ENCODE measurements around the gene MOK. TPM values are rescaled to one million over a fixed set of nuclear protein-coding genes. Genes with fewer than 3 reads are reported as not detected.

The MOK gene
- total and polyA plus RNA-seq, 4 experiments from 2014 or later: 0.73 to 1.4 (median 1.3) TPM; not detected in 1

GRCh38 chr14:102196902-102197230, 108.1 kb downstream of the MOK start:
- no peak overlapping the region for H3K4me3 Mint-ChIP-seq
- Histone ChIP-seq H3K4me3 (ENCODE audit: low read length in 2 of 2) (no peak overlapping the region), H3K27ac (ENCODE audit: low read depth, low read length) (no peak overlapping the region), H3K4me1 (ENCODE audit: insufficient read depth, low read length) (peaks cover 30% of the 10 kb centered on the region), H3K27me3 (ENCODE audit: insufficient read depth, low read length) (no peaks in the 10 kb centered on the region), H3K9me3 (ENCODE audit: control insufficient read depth in 1 of 2, low read length in 2 of 2) (no peaks in the 10 kb centered on the region), H3K36me3 (ENCODE audit: insufficient read depth, low read length) (peaks cover 37% of the 10 kb centered on the region)
- POLR2A ChIA-PET (ENCODE audit: partially characterized antibody): no interaction called here
- peaks cover 49 to 71% (median 57%) of the 10 kb centered on the region in 4 donors for H3K4me1 Mint-ChIP-seq
- DNase-seq: no peak
- intact Hi-C loops (cut with micrococcal nuclease): no loop called here
- H3K9me3 Mint-ChIP-seq: peaks cover 0 to 4% (median 0%) of the 10 kb centered on the region in 8 donors
- H3K27ac Mint-ChIP-seq: peak overlapping the region in 4 of 7 donors; percentile 19 to 64 (median 60)
- CTCF ChIA-PET (ENCODE audit: partially characterized antibody): interaction anchor here (0.6 kb wide), 1 partner anchor 138 kb away, joined by 3 read pairs; no protein-coding TSS in a partner anchor
- no peaks in the 10 kb centered on the region for H3K27me3 Mint-ChIP-seq
- peaks cover 36 to 52% of the 10 kb centered on the region in 2 donors for H3K36me3 Mint-ChIP-seq

- CTCF ChIA-PET (ENCODE audit: partially characterized antibody): interaction anchor here (1.2 kb wide), 1 partner anchor 15 kb away, joined by 5 read pairs; no protein-coding TSS in a partner anchor
- Mint-ChIP-seq H3K27me3 (no peaks in the 10 kb centered on the region), H3K9me3 (peaks cover 0 to 1% (median 0%) of the 10 kb centered on the region in 8 donors), H3K36me3 (peaks cover 36 to 49% of the 10 kb centered on the region in 2 donors), H3K4me3 (no peak overlapping the region), H3K27ac (peak overlapping the region in 5 of 7 donors; percentile 19 to 85 (median 61)), H3K4me1 (peaks cover 44 to 70% (median 57%) of the 10 kb centered on the region in 4 donors)
- Histone ChIP-seq H3K27ac (ENCODE audit: low read depth, low read length) (no peak overlapping the region), H3K36me3 (ENCODE audit: insufficient read depth, low read length) (peaks cover 37% of the 10 kb centered on the region), H3K4me3 (ENCODE audit: low read length in 2 of 2) (no peak overlapping the region), H3K9me3 (ENCODE audit: control insufficient read depth in 1 of 2, low read length in 2 of 2) (no peaks in the 10 kb centered on the region), H3K4me1 (ENCODE audit: insufficient read depth, low read length) (peaks cover 24% of the 10 kb centered on the region), H3K27me3 (ENCODE audit: insufficient read depth, low read length) (no peaks in the 10 kb centered on the region)
- no peak for DNase-seq
- intact Hi-C loops (cut with micrococcal nuclease): no loop called here
- POLR2A ChIA-PET (ENCODE audit: partially characterized antibody): no interaction called here
Observed at GRCh38 chr14:102196039-102196901, 108.7 kb downstream of the MOK start.

- ChIA-PET POLR2A (ENCODE audit: partially characterized antibody) (no interaction called here), CTCF (ENCODE audit: partially characterized antibody) (interaction anchor here (1.2 kb wide), 1 partner anchor 15 kb away, joined by 5 read pairs; no protein-coding TSS in a partner anchor)
- intact Hi-C loops (cut with micrococcal nuclease): no loop called here
- peaks cover 37% of the 10 kb centered on the region for H3K36me3 ChIP-seq (ENCODE audit: insufficient read depth, low read length)
- peaks cover 16% of the 10 kb centered on the region for H3K4me1 ChIP-seq (ENCODE audit: insufficient read depth, low read length)
- H3K27ac ChIP-seq (ENCODE audit: low read depth, low read length): no peak overlapping the region
- H3K36me3 Mint-ChIP-seq: peaks cover 36 to 48% of the 10 kb centered on the region in 2 donors
- H3K4me3 Mint-ChIP-seq: no peak overlapping the region
- H3K4me3 ChIP-seq (ENCODE audit: low read length in 2 of 2): no peak overlapping the region
- H3K27me3 ChIP-seq (ENCODE audit: insufficient read depth, low read length): no peaks in the 10 kb centered on the region
- no peaks in the 10 kb centered on the region for H3K9me3 ChIP-seq (ENCODE audit: control insufficient read depth in 1 of 2, low read length in 2 of 2)
- no peak for DNase-seq
- H3K4me1 Mint-ChIP-seq: peaks cover 41 to 68% (median 51%) of the 10 kb centered on the region in 4 donors
- H3K27ac Mint-ChIP-seq: peak overlapping the region in 2 of 7 donors; percentile 8 to 10
- no peaks in the 10 kb centered on the region for H3K9me3 Mint-ChIP-seq
- no peaks in the 10 kb centered on the region for H3K27me3 Mint-ChIP-seq
Observed at GRCh38 chr14:102195446-102195845, 109.5 kb downstream of the MOK start.

- peak overlapping the region in 3 of 7 donors; percentile 23 to 37 (median 31) for H3K27ac Mint-ChIP-seq
- H3K36me3 ChIP-seq (ENCODE audit: insufficient read depth, low read length): peaks cover 37% of the 10 kb centered on the region
- H3K4me3 ChIP-seq (ENCODE audit: low read length in 2 of 2): no peak overlapping the region
- H3K36me3 Mint-ChIP-seq: peaks cover 33 to 44% of the 10 kb centered on the region in 2 donors
- no peaks in the 10 kb centered on the region for H3K9me3 ChIP-seq (ENCODE audit: control insufficient read depth in 1 of 2, low read length in 2 of 2)
- intact Hi-C loops (cut with micrococcal nuclease): no loop called here
- ChIA-PET CTCF (ENCODE audit: partially characterized antibody) (interaction anchor here (1.2 kb wide), 1 partner anchor 14 kb away, joined by 5 read pairs; no protein-coding TSS in a partner anchor), POLR2A (ENCODE audit: partially characterized antibody) (no interaction called here)
- no peaks in the 10 kb centered on the region for H3K27me3 ChIP-seq (ENCODE audit: insufficient read depth, low read length)
- no peaks in the 10 kb centered on the region for H3K27me3 Mint-ChIP-seq
- H3K4me1 ChIP-seq (ENCODE audit: insufficient read depth, low read length): peaks cover 10% of the 10 kb centered on the region
- H3K9me3 Mint-ChIP-seq: no peaks in the 10 kb centered on the region
- H3K4me3 Mint-ChIP-seq: no peak overlapping the region
- peaks cover 37 to 68% (median 46%) of the 10 kb centered on the region in 4 donors for H3K4me1 Mint-ChIP-seq
- DNase-seq: no peak
- no peak overlapping the region for H3K27ac ChIP-seq (ENCODE audit: low read depth, low read length)
Observed at GRCh38 chr14:102194856-102195255, 110.1 kb downstream of the MOK start.

GRCh38 chr14:102192840-102193502, 112.0 kb downstream of the MOK start:
- no peak overlapping the region for H3K27ac ChIP-seq (ENCODE audit: low read depth, low read length)
- H3K4me3 ChIP-seq (ENCODE audit: low read length in 2 of 2): no peak overlapping the region
- H3K27me3 ChIP-seq (ENCODE audit: insufficient read depth, low read length): no peaks in the 10 kb centered on the region
- ChIA-PET POLR2A (ENCODE audit: partially characterized antibody) (no interaction called here), CTCF (ENCODE audit: partially characterized antibody) (no interaction called here)
- Mint-ChIP-seq H3K27ac (peak overlapping the region in 3 of 7 donors; percentile 14 to 57 (median 41)), H3K9me3 (no peaks in the 10 kb centered on the region), H3K36me3 (peaks cover 21 to 30% of the 10 kb centered on the region in 2 donors), H3K27me3 (no peaks in the 10 kb centered on the region), H3K4me1 (peaks cover 25 to 53% (median 32%) of the 10 kb centered on the region in 4 donors), H3K4me3 (peak overlapping the region in 1 of 8 donors; percentile 46)
- intact Hi-C loops (cut with micrococcal nuclease): no loop called here
- no peaks in the 10 kb centered on the region for H3K9me3 ChIP-seq (ENCODE audit: control insufficient read depth in 1 of 2, low read length in 2 of 2)
- no peak for DNase-seq
- H3K36me3 ChIP-seq (ENCODE audit: insufficient read depth, low read length): peaks cover 27% of the 10 kb centered on the region
- no peaks in the 10 kb centered on the region for H3K4me1 ChIP-seq (ENCODE audit: insufficient read depth, low read length)

- Histone ChIP-seq H3K36me3 (ENCODE audit: insufficient read depth, low read length) (peaks cover under 1% of the 10 kb centered on the region), H3K4me1 (ENCODE audit: insufficient read depth, low read length) (peaks cover 14% of the 10 kb centered on the region), H3K4me3 (ENCODE audit: low read length in 2 of 2) (no peak overlapping the region), H3K27me3 (ENCODE audit: insufficient read depth, low read length) (no peaks in the 10 kb centered on the region), H3K9me3 (ENCODE audit: control insufficient read depth in 1 of 2, low read length in 2 of 2) (no peaks in the 10 kb centered on the region), H3K27ac (ENCODE audit: low read depth, low read length) (no peak overlapping the region)
- intact Hi-C loops (cut with micrococcal nuclease): no loop called here
- DNase-seq: no peak
- CTCF ChIA-PET (ENCODE audit: partially characterized antibody): no interaction called here
- H3K4me3 Mint-ChIP-seq: no peak overlapping the region
- H3K36me3 Mint-ChIP-seq: peaks cover 0 to 5% of the 10 kb centered on the region in 2 donors
- H3K4me1 Mint-ChIP-seq: peaks cover 22 to 61% (median 38%) of the 10 kb centered on the region in 4 donors
- H3K27ac Mint-ChIP-seq: peak overlapping the region in 2 of 7 donors; percentile 32 to 77
- POLR2A ChIA-PET (ENCODE audit: partially characterized antibody): no interaction called here
- H3K9me3 Mint-ChIP-seq: no peaks in the 10 kb centered on the region
- H3K27me3 Mint-ChIP-seq: no peaks in the 10 kb centered on the region
Observed at GRCh38 chr14:102189874-102190273, 115.1 kb downstream of the MOK start.

- no peak overlapping the region for H3K4me3 ChIP-seq (ENCODE audit: low read length in 2 of 2)
- no peak overlapping the region for H3K4me3 Mint-ChIP-seq
- intact Hi-C loops (cut with micrococcal nuclease): no loop called here
- H3K9me3 ChIP-seq (ENCODE audit: control insufficient read depth in 1 of 2, low read length in 2 of 2): no peaks in the 10 kb centered on the region
- no peak for DNase-seq
- H3K27ac Mint-ChIP-seq: no peak overlapping the region
- peaks cover 26% of the 10 kb centered on the region for H3K4me1 ChIP-seq (ENCODE audit: insufficient read depth, low read length)
- no peaks in the 10 kb centered on the region for H3K27me3 Mint-ChIP-seq
- CTCF ChIA-PET (ENCODE audit: partially characterized antibody): no interaction called here
- no peak overlapping the region for H3K27ac ChIP-seq (ENCODE audit: low read depth, low read length)
- H3K27me3 ChIP-seq (ENCODE audit: insufficient read depth, low read length): no peaks in the 10 kb centered on the region
- no peaks in the 10 kb centered on the region for H3K36me3 ChIP-seq (ENCODE audit: insufficient read depth, low read length)
- H3K4me1 Mint-ChIP-seq: peaks cover 30 to 65% (median 46%) of the 10 kb centered on the region in 4 donors
- POLR2A ChIA-PET (ENCODE audit: partially characterized antibody): no interaction called here
- H3K36me3 Mint-ChIP-seq: peaks cover 0 to 2% of the 10 kb centered on the region in 2 donors
- no peaks in the 10 kb centered on the region for H3K9me3 Mint-ChIP-seq
Observed at GRCh38 chr14:102188187-102188586, 116.8 kb downstream of the MOK start.
